Esophagus muscularis mucosa (tissue), 4 donors: ENCODE measurements around the gene MOCOS.

Experiments
- CTCF ChIP-seq, 3 experiments: fragments of 200-600 bp in 2 of 3; fragments of 450-650 bp in 1 of 3; sonication (generic) in 2 of 3; IDR thresholded peaks; one replicate each; pipeline ENCODE4 v1.5.1; 2017 to 2019; ENCODE audit warnings: antibody characterized with exemption in 3 of 3, mild to moderate bottlenecking in 2 of 3, moderate library complexity in 1 of 3
- EP300 ChIP-seq: sonication (generic); formaldehyde crosslinking; IDR thresholded peaks from one replicate; pipeline ENCODE4 v1.6.1; 2017; ENCODE audit warnings: antibody characterized with exemption
- POLR2A ChIP-seq: fragments of 450-650 bp; IDR thresholded peaks from one replicate; pipeline ENCODE4 v1.6.1; 2017; ENCODE audit warnings: antibody characterized with exemption, moderate library complexity, mild to moderate bottlenecking, low read depth
- POLR2AphosphoS5 ChIP-seq, 2 donors: sonication (generic); formaldehyde crosslinking; IDR thresholded peaks; one replicate each; pipeline ENCODE4 v1.6.1; 2017; ENCODE audit warnings: antibody characterized with exemption in 2 of 2

GRCh38 chr18:36241831-36242230 is 54.5 kb downstream of the MOCOS start:
- TF ChIP-seq CTCF (IDR thresholded peaks at IDR 0.05) (no peak), POLR2A (no peak), POLR2AphosphoS5 (IDR thresholded peaks at IDR 0.05) (no peak), EP300 (no peak)
